AG09309 (cell line): ENCODE data around the gene DRD1.
"Not testable (repeated sequence)": the region's sequence is repeated elsewhere in the genome, so short reads cannot be mapped to it uniquely, and the experiment has no call there.

Source experiments
- DNase-seq: peaks from one replicate; pipeline ENCODE4 v3.0.0-alpha.2; 2010; ENCODE audit warnings: low read depth
- H3K4me3 ChIP-seq: 2 replicates; pipeline ENCODE4 v1.5.1; 2011; ENCODE audit warnings: mild to moderate bottlenecking, low read depth, low read length, moderate library complexity; ENCODE audit not compliant: control insufficient read depth
- CTCF ChIP-seq: IDR thresholded peaks from 2 replicates; pipeline ENCODE4 v1.5.1; 2011; ENCODE audit warnings: mild to moderate bottlenecking, low read depth, low read length, inconsistent platforms; ENCODE audit not compliant: insufficient read depth, control insufficient read depth; ENCODE audit errors: missing control alignments

Gene DRD1

GRCh38 chr5:175438234-175438857, 5.6 kb downstream of the DRD1 start:
- DNase-seq: no peak
- no peak for TF ChIP-seq CTCF
- no peak overlapping the region for H3K4me3 ChIP-seq

- DNase-seq: no peak
- H3K4me3 ChIP-seq: no peak overlapping the region
- no peak for TF ChIP-seq CTCF
Observed at GRCh38 chr5:175436359-175436758, 7.6 kb downstream of the DRD1 start.

GRCh38 chr5:175434800-175435199, 9.2 kb downstream of the DRD1 start:
- no peak overlapping the region for H3K4me3 ChIP-seq
- DNase-seq: no peak
- no peak for TF ChIP-seq CTCF

- no peak for DNase-seq
- no peak overlapping the region for H3K4me3 ChIP-seq
- TF ChIP-seq CTCF: no peak
Observed at GRCh38 chr5:175427762-175428161, 16.2 kb downstream of the DRD1 start.

GRCh38 chr5:175424594-175424993, 19.4 kb downstream of the DRD1 start:
- H3K4me3 ChIP-seq, DNase-seq: not testable (repeated sequence)

- no peak overlapping the region for H3K4me3 ChIP-seq
- TF ChIP-seq CTCF: no peak
- DNase-seq: no peak
Observed at GRCh38 chr5:175422058-175422457, 21.9 kb downstream of the DRD1 start.

- no peak for DNase-seq
- TF ChIP-seq CTCF: no peak
- no peak overlapping the region for H3K4me3 ChIP-seq
Observed at GRCh38 chr5:175420383-175420782, 23.6 kb downstream of the DRD1 start.
